Measurements from ENCODE around the gene ANAPC2. TPM values are rescaled to one million over a fixed set of nuclear protein-coding genes. Genes with fewer than 3 reads are reported as not detected.

The ANAPC2 gene
- total and polyA plus RNA-seq, 7 donors = 12.5 to 49.3 (median 23.2) TPM

GRCh38 chr9:137221506-137222111 lies 33.2 kb upstream of the ANAPC2 start:
- Histone ChIP-seq H3K36me3 (no peaks in the 10 kb centered on the region), H3K27me3 (no peaks in the 10 kb centered on the region), H3K4me1 (peaks cover 0 to 31% (median 24%) of the 10 kb centered on the region in 4 donors), H3K4me3 (peak overlapping the region; percentile 37 to 65 (median 60)), H3K27ac (peak overlapping the region in 1 of 4 donors; percentile 31), H3K9me3 (no peaks in the 10 kb centered on the region)
- TF ChIP-seq EP300 (IDR thresholded peaks at IDR 0.05) (no peak), POLR2AphosphoS5 (IDR thresholded peaks at IDR 0.05) (no peak), CTCF (IDR thresholded peaks at IDR 0.05) (no peak), POLR2A (IDR thresholded peaks at IDR 0.05) (no peak)
- DNase-seq = no peak
- 4 to 8% methylated on average over 61 of the region's 61 CpGs for WGBS, 2 donors
- intact Hi-C loops (cut with DNase I) = loop anchor here (2.0 to 5.0 kb wide), 3 partner anchors 19 to 107 kb away; partner anchors contain the start of genes ANAPC2, DPP7, SSNA1 and TUBB4B

GRCh38 chr9:137221095-137221505 lies 32.7 kb upstream of the ANAPC2 start:
- H3K4me3 ChIP-seq = peak overlapping the region; percentile 37 to 65 (median 60)
- TF ChIP-seq POLR2AphosphoS5 (IDR thresholded peaks at IDR 0.05) (no peak), EP300 (IDR thresholded peaks at IDR 0.05) (no peak), CTCF (IDR thresholded peaks at IDR 0.05) (no peak), POLR2A (IDR thresholded peaks at IDR 0.05) (no peak)
- peaks cover 0 to 4% (median 0%) of the 10 kb centered on the region in 4 donors for H3K36me3 ChIP-seq
- peaks cover 0 to 31% (median 24%) of the 10 kb centered on the region in 4 donors for H3K4me1 ChIP-seq
- no peaks in the 10 kb centered on the region for H3K9me3 ChIP-seq
- H3K27ac ChIP-seq = no peak overlapping the region
- no peaks in the 10 kb centered on the region for H3K27me3 ChIP-seq
- intact Hi-C loops (cut with DNase I) = loop anchor here (5.0 kb wide), 1 partner anchor 34 kb away; the partner anchor contains the start of genes ANAPC2 and SSNA1
- 77 to 86% methylated on average over 14 of the region's 14 CpGs for WGBS, 2 donors
- no peak for DNase-seq

GRCh38 chr9:137220317-137221094 lies 32.1 kb upstream of the ANAPC2 start:
- intact Hi-C loops (cut with DNase I) = loop anchor here (5.0 kb wide), 1 partner anchor 33 kb away; the partner anchor contains the start of genes ANAPC2 and SSNA1
- Histone ChIP-seq H3K9me3 (no peaks in the 10 kb centered on the region), H3K4me1 (peaks cover 0 to 31% (median 24%) of the 10 kb centered on the region in 4 donors), H3K27me3 (no peaks in the 10 kb centered on the region), H3K27ac (no peak overlapping the region), H3K36me3 (peaks cover 0 to 6% (median 0%) of the 10 kb centered on the region in 4 donors), H3K4me3 (no peak overlapping the region)
- 92 to 94% methylated on average over 52 of the region's 52 CpGs for WGBS, 2 donors
- DNase-seq = no peak
- TF ChIP-seq EP300 (IDR thresholded peaks at IDR 0.05) = no peak
- TF ChIP-seq POLR2AphosphoS5 (IDR thresholded peaks at IDR 0.05) = no peak
- no peak for TF ChIP-seq CTCF (IDR thresholded peaks at IDR 0.05)
- TF ChIP-seq POLR2A (IDR thresholded peaks at IDR 0.05) = no peak

GRCh38 chr9:137219757-137220316 lies 31.5 kb upstream of the ANAPC2 start:
- peaks cover 0 to 13% (median 0%) of the 10 kb centered on the region in 4 donors for H3K36me3 ChIP-seq
- no peak overlapping the region for H3K27ac ChIP-seq
- no peak overlapping the region for H3K4me3 ChIP-seq
- H3K4me1 ChIP-seq = peaks cover 0 to 31% (median 24%) of the 10 kb centered on the region in 4 donors
- no peak for DNase-seq
- WGBS, 2 donors = 93 to 94% methylated on average over 10 of the region's 10 CpGs
- H3K27me3 ChIP-seq = no peaks in the 10 kb centered on the region
- no peak for TF ChIP-seq POLR2A (IDR thresholded peaks at IDR 0.05)
- no peak for TF ChIP-seq POLR2AphosphoS5 (IDR thresholded peaks at IDR 0.05)
- no peak for TF ChIP-seq EP300 (IDR thresholded peaks at IDR 0.05)
- TF ChIP-seq CTCF (IDR thresholded peaks at IDR 0.05) = no peak
- no peaks in the 10 kb centered on the region for H3K9me3 ChIP-seq
- intact Hi-C loops (cut with DNase I) = loop anchor here (5.0 kb wide), 1 partner anchor 33 kb away; the partner anchor contains the start of genes ANAPC2 and SSNA1

All from sigmoid colon (tissue), 7 donors.